ENCODE data around the gene NTNG1.

DNA sequence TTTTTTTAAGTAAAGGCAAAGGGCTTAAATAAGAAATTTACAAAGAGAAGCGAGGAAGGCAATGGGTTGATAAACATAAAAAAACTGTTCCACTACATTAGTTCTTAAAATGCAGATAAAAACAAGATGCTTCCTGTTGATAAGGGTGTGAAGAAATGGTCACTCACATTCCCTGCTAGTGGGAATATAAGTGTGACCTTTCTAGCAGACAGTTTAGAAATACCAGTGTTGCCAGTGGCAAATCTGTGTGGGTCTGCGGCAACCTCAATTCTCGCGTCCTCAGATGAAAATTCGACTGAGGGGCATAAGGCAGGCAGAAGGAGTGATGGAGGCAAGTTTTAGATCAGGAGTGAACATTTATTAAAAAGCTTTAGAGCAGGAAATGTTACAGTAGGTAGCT is 151.1 kb downstream of the NTNG1 start:
- TF ChIP-seq CTCF (IDR thresholded peaks at IDR 0.05; ENCODE audit: low read length) (no peak), EZH2 (optimal IDR thresholded peaks at IDR 0.05; ENCODE audit: low read depth, low read length) (no peak)

All from MM.1S (cell line).